Stimulated activated CD4-positive, alpha-beta T cell treated with anti-CD3 and anti-CD28 coated beads, Interleukin-1b, Interleukin-23, amount 100 ng/mL, for 4 hours (primary cell): ENCODE results near the gene OSTF1.

Experiments used
- DNase-seq, 2 donors: peaks; one replicate each; pipeline ENCODE4 v3.0.0-alpha.2; 2020; ENCODE audit warnings: low read depth in 2 of 2

The OSTF1 gene

GRCh38 chr9:75084081-75084672 lies 4.1 kb upstream of the OSTF1 start:
- DNase-seq, result no peak

DNA sequence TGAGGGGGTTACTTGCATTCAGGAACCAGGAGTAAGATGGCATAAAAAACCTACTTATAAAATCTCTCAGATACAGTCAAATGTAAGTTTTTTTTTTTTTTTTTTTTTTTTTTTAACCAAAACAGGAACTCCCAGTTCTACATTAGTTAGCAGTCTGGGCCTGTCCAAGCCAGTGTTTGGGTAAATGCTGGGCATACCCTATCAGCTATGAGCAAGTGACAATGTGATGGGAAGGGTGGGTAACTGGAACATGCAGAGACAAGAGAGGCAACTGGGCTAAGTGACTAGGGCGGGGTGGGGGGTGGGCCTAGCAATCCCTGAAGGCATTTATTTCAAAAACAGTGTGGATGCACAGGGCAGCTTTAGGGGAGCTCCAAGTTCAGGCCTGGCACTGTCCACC lies 2.7 kb upstream of the OSTF1 start:
- no peak for DNase-seq

- DNase-seq, result no peak
Measured at GRCh38 chr9:75086541-75087288, 1.6 kb upstream of the OSTF1 start.

DNA sequence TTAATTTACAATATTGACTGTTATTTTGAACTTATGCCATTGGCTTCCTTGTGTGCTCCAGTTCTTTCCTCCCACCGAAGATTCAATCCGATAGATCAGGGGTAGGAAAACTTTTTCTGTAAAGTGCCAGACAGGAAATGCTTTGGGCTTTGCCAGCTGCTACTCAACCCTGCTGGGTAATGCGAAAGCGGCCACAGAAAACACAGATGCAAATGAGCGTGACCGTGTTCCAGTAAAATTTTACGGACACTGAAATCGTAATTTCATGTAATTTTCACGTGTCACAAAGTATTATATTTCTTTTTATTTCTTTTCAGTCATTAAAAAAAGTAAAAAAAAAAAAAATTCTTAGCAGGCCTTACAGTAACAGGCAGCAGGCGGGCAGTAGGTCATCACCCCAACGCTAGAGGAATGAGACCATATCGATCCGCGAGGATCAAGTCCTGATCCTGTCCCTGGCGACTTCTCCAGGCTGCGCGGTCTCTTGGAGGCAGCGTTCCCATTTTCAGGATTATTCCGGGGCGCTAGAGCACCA lies 958 bp upstream of the OSTF1 start:
- DNase-seq, result no peak

DNA sequence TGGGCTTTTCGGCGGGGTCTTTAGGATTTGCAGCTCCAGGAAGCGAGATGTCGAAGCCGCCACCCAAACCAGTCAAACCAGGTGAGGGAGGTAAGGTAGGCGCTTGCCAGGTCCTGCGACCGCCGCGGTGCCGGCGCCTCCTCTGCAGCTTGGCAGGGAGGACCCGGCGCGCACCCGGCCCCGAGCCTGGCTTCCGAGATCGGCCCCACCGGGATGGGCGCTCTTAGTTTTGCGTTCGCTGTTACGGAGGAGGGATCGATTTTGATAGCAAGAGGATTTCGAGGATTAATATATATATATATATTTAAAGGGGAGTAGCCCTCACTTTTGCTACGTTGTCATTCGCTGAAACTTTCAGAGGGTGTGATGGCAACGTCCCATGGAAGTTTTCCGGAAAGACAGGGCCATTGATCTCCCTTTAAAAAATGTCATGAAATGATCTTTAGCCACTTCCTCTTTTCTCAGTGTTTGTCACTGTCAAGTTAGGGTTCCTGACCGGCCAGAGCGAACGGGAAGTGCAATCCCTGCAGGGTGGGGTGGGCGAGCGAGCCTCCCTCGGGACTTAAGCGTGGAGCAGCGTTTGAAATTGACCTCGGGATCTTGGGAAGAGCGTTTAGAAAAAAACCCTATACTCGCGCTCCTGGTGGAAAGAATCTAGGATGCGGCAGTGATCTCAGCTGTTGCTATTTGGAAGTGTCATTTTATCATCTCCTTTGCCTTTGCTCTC lies 495 bp downstream of the OSTF1 start:
- no peak for DNase-seq

GRCh38 chr9:75089373-75089766 lies 1.1 kb downstream of the OSTF1 start:
- DNase-seq, result no peak

DNA sequence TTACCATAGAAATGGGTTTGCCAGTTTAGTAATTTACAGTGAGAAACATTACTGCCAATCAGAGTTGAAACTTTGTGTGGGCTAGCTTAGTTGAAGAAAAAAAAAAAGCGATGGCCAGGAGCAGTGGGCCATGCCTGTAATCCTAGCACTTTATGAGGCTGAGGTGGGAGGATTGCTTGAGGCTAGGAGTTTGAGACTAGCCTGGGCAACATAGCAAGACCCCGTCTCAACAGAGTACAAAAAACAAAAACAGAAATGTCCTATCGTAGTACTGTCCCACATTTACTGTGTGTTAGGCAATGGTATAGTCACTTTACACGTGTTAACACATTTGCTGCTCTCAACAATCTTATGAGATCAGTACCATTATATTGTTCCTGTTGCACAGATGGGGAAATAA lies 2.3 kb downstream of the OSTF1 start:
- DNase-seq, result no peak

DNA sequence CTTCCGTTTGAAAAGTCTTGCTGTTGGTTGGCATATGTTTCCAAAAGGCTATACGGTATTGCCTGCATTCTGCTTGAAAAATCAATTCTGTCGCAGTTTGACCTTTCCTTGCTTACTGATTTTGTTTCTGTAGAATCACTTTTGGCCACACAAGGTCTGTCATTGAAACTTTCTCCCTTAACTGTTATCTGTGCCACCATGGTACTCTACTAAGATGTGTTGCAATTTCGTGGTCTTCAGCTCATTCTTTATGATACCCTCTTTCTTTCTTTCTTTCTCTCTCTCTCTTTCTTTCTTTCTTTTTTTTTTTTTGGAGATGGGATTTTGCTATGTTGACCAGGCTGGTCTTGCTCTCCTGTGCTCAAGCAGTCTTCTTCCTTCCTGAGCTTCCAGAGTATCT lies 4.5 kb downstream of the OSTF1 start:
- no peak for DNase-seq

DNA sequence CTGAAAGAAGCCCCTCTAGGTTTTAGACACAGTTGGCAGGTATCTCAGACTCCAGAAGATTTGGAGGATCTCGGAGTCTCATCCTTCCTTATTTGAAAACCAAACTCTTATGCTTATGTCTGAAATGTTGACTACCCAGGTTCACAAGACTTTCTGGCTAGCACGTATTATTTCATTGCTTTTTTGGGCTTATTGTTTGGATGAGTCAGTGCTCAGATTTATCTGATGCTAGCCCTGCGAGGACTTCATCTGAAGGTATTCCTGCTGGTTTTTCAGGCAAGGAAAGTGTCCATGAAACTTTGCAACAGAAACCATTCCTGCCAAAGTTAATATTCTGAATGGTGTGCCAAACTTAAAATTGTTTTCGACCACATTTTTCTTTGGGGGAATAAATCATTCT lies 8.5 kb downstream of the OSTF1 start:
- no peak for DNase-seq

GRCh38 chr9:75101004-75101588 lies 12.8 kb downstream of the OSTF1 start:
- no peak for DNase-seq

GRCh38 chr9:75102177-75102790 lies 14.0 kb downstream of the OSTF1 start:
- DNase-seq, result no peak

- DNase-seq, result no peak
Measured at GRCh38 chr9:75104607-75105006, 16.3 kb downstream of the OSTF1 start.

GRCh38 chr9:75105019-75105540 lies 16.8 kb downstream of the OSTF1 start:
- DNase-seq, result no peak

GRCh38 chr9:75105841-75106240 lies 17.5 kb downstream of the OSTF1 start:
- DNase-seq, result no peak

DNA sequence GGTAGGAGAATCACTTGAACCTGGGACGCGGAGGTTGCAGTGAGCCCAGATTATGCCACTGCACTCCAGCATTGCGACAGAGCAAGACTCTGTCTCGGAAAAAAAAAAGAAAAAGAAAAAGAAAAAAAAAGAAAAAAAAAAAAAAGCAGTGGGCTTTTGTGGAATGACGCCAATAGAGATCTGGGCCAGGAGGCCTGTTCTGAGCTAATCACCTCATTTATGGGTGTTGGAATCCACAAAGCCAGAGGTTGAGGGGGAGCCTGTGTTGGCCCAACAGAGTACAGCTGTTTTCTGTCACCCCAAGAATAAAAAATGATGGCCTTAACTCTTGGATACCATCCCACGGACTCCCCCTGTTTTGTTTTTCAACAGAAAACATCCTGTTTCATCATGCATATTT lies 18.5 kb downstream of the OSTF1 start:
- DNase-seq, result no peak

DNA sequence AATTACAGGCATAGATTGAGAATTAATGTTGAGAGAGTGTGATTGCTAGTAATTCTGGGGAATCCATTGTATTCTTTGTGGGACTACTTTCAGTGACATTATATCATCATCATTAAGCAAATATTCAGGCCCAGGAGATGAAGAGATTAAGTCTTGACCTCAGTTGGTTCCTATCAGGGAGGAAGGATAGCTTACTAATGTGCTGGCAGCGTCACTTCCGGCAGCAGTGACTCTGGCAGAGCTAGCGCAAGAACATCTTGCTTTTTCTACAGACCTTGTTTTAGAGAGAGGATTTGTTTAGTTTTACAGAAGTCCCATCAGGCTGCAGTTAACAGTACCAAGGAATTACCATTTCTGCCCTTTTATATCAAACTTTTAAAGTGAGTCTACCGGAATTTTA lies 20.3 kb downstream of the OSTF1 start:
- DNase-seq, result no peak

- DNase-seq, result no peak
Measured at GRCh38 chr9:75109210-75109839, 21.0 kb downstream of the OSTF1 start.

DNA sequence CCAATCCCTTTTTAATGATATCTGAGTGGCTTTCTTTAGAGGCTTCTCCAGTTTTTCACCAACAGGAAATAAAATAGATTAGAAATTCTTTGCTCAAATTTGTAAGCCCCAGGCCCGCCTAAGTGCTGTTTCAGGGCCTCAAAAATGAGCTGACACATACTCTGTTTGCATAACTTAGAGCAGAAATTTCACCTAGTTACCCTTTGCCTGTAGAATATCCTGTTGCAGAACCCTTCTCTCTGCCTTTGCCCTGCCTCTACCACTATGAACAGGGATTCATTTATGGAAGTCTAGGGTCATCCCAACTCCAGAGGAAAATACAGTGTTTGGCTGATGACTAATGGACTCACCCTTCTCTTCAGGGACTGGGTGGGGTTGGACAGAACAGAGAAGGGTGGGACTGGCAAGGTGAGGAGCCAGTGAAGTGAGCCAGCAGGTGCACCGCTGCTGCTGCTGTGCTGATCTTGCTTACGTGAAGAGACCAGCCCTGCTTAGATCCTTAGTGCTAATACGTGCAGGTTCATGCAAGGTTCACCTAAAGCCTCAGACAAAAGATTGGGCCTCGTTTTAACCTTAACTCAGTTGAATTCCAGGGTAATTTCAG lies 22.8 kb downstream of the OSTF1 start:
- no peak for DNase-seq

- DNase-seq, result no peak
Measured at GRCh38 chr9:75112789-75113188, 24.5 kb downstream of the OSTF1 start.

DNA sequence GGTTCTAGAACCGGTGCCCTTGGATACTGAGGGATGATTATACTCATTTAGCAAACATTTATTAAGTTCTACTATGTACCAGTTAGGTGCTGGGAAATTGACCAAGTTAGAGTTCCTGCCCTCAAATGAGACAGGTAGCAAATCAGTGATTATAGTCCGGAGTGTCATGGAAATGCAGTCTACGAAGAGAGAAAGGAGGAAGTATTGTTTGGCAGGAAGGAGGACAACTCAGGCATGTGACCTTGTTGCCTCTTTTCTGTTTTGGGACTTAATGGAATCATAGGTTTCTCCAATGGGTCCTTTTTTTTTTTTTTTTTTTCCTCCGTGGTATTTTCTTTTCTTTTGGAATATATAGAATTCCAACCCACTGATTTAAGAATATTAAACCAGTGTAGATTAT lies 28.0 kb downstream of the OSTF1 start:
- no peak for DNase-seq

- no peak for DNase-seq
Measured at GRCh38 chr9:75117564-75117963, 29.2 kb downstream of the OSTF1 start.
